ENCODE measurements around the gene CCDC177.

DNA sequence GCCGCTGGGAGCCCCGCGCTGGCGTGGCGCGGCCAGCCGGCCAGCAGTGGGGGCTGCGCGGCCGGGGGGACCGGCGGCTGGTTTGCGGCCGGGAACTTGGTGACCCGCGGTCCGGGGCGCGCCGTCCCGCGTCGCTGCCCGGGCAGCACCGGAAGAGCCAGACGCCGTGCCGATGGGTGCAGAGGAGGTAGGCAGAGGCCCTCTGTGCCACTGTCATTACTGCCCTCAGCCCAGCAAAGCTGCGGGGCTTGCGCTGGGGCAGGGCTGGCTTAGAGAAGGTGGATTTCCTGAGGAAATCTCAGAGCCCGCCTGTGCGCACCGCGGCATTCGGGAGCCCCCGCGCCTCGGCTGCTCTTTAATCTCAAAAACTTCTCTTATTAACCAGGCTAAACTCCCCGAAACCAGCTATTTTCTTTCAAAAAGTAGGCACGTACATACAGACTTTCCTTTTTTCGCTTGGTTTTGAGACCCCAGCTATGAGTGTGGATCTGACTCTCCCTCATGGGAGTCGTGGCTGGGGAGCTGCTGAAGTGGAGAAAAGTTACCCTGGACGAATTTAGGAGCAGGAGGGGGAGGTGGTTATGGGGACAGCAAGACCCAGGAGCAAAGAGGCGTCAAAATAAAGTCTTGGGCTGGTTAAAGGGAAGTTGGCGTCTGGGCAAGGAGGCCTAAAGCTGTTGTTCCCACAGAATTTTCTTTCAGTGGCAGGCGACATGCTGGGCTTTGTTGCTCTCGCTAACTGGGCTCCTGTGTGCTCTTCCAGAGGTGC lies 37.5 kb upstream of the CCDC177 start:
- TF ChIP-seq, protein P1, sequence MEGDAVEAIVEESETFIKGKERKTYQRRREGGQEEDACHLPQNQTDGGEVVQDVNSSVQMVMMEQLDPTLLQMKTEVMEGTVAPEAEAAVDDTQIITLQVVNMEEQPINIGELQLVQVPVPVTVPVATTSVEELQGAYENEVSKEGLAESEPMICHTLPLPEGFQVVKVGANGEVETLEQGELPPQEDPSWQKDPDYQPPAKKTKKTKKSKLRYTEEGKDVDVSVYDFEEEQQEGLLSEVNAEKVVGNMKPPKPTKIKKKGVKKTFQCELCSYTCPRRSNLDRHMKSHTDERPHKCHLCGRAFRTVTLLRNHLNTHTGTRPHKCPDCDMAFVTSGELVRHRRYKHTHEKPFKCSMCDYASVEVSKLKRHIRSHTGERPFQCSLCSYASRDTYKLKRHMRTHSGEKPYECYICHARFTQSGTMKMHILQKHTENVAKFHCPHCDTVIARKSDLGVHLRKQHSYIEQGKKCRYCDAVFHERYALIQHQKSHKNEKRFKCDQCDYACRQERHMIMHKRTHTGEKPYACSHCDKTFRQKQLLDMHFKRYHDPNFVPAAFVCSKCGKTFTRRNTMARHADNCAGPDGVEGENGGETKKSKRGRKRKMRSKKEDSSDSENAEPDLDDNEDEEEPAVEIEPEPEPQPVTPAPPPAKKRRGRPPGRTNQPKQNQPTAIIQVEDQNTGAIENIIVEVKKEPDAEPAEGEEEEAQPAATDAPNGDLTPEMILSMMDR (IDR thresholded peaks at IDR 0.05) = no peak
- TF ChIP-seq POLR2A (IDR thresholded peaks at IDR 0.05) = no peak

All from thyroid gland (tissue), 4 donors.